Left cardiac atrium (tissue), 4 donors: ENCODE measurements around the gene HAUS8. TPM values are rescaled to one million over a fixed set of nuclear protein-coding genes. Genes with fewer than 3 reads are reported as not detected.

ENCODE experiments used
- ATAC-seq, 2 donors: fragments of 200-7000 bp; cut with Tn5 transposase; one replicate each; pipeline ENCODE4 v1.9.1; 2020; ENCODE audit warnings: mild to moderate bottlenecking in 2 of 2, moderate library complexity in 2 of 2
- DNase-seq: peaks from one replicate; pipeline ENCODE4 v3.0.0-alpha.2; 2020
- intact Hi-C, 2 donors: fragments of 100-400 bp; cut with DNase I; formaldehyde crosslinking; loops; one replicate each; pipeline versions ENCODE4 v1.14.1 to v1.15.1; 2022 to 2023
- total RNA-seq, 2 donors: library from RNA; stranded (reverse); fragmentation: NEBNext Ultra II Directional; extraction: Animal tissue kit (Norgen Biotek cat#: 25700); gene quantifications; one replicate each; pipeline ENCODE4 v1.2.1, GENCODE V29; 2021
- donor health status: DM: no; HTN: yes; CAD: no.
- donor health status: DM: no; HTN: yes; CAD: no; lungs with severe emphysema.
- donor health status: DM: yes; HTN: yes; CAD: no.
- donor health status: Dilated cardiomyopathy.

The HAUS8 gene
- total RNA-seq, 2 donors from 2014 or later: 3.9 to 5.0 TPM

GRCh38 chr19:17078920-17079709 is 3.9 kb upstream of the HAUS8 start:
- DNase-seq (no peak), ATAC-seq (no peak)
- intact Hi-C loops: loop anchor here in 1 of 2 donors (5.0 kb wide), 2 partner anchors 58 to 138 kb away; partner anchors contain the start of gene USE1

- intact Hi-C loops: loop anchor here in 1 of 2 donors (5.0 kb wide), 2 partner anchors 59 to 139 kb away; partner anchors contain the start of gene USE1
- no peak for DNase-seq
- no peak for ATAC-seq
Observed at GRCh38 chr19:17078036-17078919, 3.0 kb upstream of the HAUS8 start.

- ATAC-seq (no peak), DNase-seq (no peak)
- intact Hi-C loops: loop anchor here in 1 of 2 donors (5.0 kb wide), 2 partner anchors 60 to 140 kb away; partner anchors contain the start of gene USE1
Observed at GRCh38 chr19:17077447-17078028, 2.3 kb upstream of the HAUS8 start.

GRCh38 chr19:17076543-17076991 is 1.3 kb upstream of the HAUS8 start:
- ATAC-seq (no peak), DNase-seq (no peak)
- intact Hi-C loops: loop anchor here in 1 of 2 donors (5.0 kb wide), 2 partner anchors 61 to 141 kb away; partner anchors contain the start of gene USE1

GRCh38 chr19:17075864-17076542 is 751 bp upstream of the HAUS8 start:
- intact Hi-C loops: loop anchor here in 1 of 2 donors (5.0 kb wide), 2 partner anchors 61 to 141 kb away; partner anchors contain the start of gene USE1
- DNase-seq (peak; percentile 44), ATAC-seq (no peak)

GRCh38 chr19:17074634-17075034 is 618 bp downstream of the HAUS8 start:
- intact Hi-C loops: loop anchor here in 1 of 2 donors (5.0 kb wide), 2 partner anchors 63 to 143 kb away; partner anchors contain the start of gene USE1
- no peak for DNase-seq
- ATAC-seq: no peak

- ATAC-seq (no peak), DNase-seq (no peak)
- intact Hi-C loops: no loop called here
Observed at GRCh38 chr19:17073869-17074633, 1.2 kb downstream of the HAUS8 start.

GRCh38 chr19:17070912-17071311 is 4.3 kb downstream of the HAUS8 start:
- DNase-seq (no peak), ATAC-seq (no peak)
- intact Hi-C loops: no loop called here

- intact Hi-C loops: no loop called here
- ATAC-seq (no peak), DNase-seq (no peak)
Observed at GRCh38 chr19:17070421-17070820, 4.8 kb downstream of the HAUS8 start.

GRCh38 chr19:17069193-17069592 is 6.1 kb downstream of the HAUS8 start:
- no peak for ATAC-seq
- DNase-seq: no peak
- intact Hi-C loops: loop anchor here (5.0 kb wide), 2 partner anchors 168 to 213 kb away; partner anchors contain the start of gene ANKLE1 (in 1 of the 2)

GRCh38 chr19:17063428-17063827 is 11.8 kb downstream of the HAUS8 start:
- intact Hi-C loops: no loop called here
- ATAC-seq: no peak
- no peak for DNase-seq

GRCh38 chr19:17061691-17062090 is 13.6 kb downstream of the HAUS8 start:
- ATAC-seq: no peak
- intact Hi-C loops: no loop called here

GRCh38 chr19:17061205-17061604 is 14.0 kb downstream of the HAUS8 start:
- ATAC-seq: no peak
- intact Hi-C loops: no loop called here
- no peak for DNase-seq

More at GRCh38 chr19:17061691-17062090, 13.6 kb downstream of the HAUS8 start:
- DNase-seq: no peak

- ATAC-seq: peak in 1 of 2 donors; percentile 39
- DNase-seq: no peak
- intact Hi-C loops: no loop called here
Observed at GRCh38 chr19:17060802-17061201, 14.4 kb downstream of the HAUS8 start.

- no peak for DNase-seq
- ATAC-seq: no peak
- intact Hi-C loops: loop anchor here in 1 of 2 donors (10.0 kb wide), 1 partner anchor 343 kb away; the partner anchor contains the start of gene NWD1
Observed at GRCh38 chr19:17058236-17058635, 17.0 kb downstream of the HAUS8 start.

- ATAC-seq: no peak
- no peak for DNase-seq
- intact Hi-C loops: loop anchor here in 1 of 2 donors (10.0 kb wide), 1 partner anchor 341 kb away; the partner anchor contains the start of gene NWD1
Observed at GRCh38 chr19:17055636-17056035, 19.6 kb downstream of the HAUS8 start.

- DNase-seq (no peak), ATAC-seq (no peak)
- intact Hi-C loops: loop anchor here (5.0 to 10.0 kb wide), 2 partner anchors 282 to 340 kb away; partner anchors contain the start of gene NWD1 (in 1 of the 2)
Observed at GRCh38 chr19:17054746-17055145, 20.5 kb downstream of the HAUS8 start.
